ENCODE data around the gene MRPL4. TPM values are rescaled to one million over a fixed set of nuclear protein-coding genes. Genes with fewer than 3 reads are reported as not detected.

The MRPL4 gene
- total and polyA plus RNA-seq, 2 of the 13 experiments (the other 11 are each of a cell fraction or from before 2014, with no cell fraction given), result 40.6 to 42.5 TPM

- TF ChIP-seq, protein P1, sequence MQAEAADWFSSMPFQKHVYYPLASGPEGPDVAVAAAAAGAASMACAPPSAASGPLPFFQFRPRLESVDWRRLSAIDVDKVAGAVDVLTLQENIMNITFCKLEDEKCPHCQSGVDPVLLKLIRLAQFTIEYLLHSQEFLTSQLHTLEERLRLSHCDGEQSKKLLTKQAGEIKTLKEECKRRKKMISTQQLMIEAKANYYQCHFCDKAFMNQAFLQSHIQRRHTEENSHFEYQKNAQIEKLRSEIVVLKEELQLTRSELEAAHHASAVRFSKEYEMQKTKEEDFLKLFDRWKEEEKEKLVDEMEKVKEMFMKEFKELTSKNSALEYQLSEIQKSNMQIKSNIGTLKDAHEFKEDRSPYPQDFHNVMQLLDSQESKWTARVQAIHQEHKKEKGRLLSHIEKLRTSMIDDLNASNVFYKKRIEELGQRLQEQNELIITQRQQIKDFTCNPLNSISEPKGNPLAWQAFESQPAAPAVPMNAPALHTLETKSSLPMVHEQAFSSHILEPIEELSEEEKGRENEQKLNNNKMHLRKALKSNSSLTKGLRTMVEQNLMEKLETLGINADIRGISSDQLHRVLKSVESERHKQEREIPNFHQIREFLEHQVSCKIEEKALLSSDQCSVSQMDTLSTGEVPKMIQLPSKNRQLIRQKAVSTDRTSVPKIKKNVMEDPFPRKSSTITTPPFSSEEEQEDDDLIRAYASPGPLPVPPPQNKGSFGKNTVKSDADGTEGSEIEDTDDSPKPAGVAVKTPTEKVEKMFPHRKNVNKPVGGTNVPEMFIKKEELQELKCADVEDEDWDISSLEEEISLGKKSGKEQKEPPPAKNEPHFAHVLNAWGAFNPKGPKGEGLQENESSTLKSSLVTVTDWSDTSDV (CRISPR knock-in tag; IDR thresholded peaks at IDR 0.05), result no peak
- TF ChIP-seq TCF7 (IDR thresholded peaks at IDR 0.05; ENCODE audit: low read depth), result no peak; the same call in 1 of the 2 replicates
- TF ChIP-seq ZKSCAN8 (CRISPR knock-in tag; IDR thresholded peaks at IDR 0.05; ENCODE audit: borderline replicate concordance), result peak; percentile 43; the same call in 1 of the 2 replicates
- TF ChIP-seq, protein P2, sequence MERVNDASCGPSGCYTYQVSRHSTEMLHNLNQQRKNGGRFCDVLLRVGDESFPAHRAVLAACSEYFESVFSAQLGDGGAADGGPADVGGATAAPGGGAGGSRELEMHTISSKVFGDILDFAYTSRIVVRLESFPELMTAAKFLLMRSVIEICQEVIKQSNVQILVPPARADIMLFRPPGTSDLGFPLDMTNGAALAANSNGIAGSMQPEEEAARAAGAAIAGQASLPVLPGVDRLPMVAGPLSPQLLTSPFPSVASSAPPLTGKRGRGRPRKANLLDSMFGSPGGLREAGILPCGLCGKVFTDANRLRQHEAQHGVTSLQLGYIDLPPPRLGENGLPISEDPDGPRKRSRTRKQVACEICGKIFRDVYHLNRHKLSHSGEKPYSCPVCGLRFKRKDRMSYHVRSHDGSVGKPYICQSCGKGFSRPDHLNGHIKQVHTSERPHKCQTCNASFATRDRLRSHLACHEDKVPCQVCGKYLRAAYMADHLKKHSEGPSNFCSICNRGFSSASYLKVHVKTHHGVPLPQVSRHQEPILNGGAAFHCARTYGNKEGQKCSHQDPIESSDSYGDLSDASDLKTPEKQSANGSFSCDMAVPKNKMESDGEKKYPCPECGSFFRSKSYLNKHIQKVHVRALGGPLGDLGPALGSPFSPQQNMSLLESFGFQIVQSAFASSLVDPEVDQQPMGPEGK (CRISPR knock-in tag; IDR thresholded peaks at IDR 0.05), result peak; percentile 51; the same call in 1 of the 2 replicates
- 0 out of 2 replicates have a peak, but pooled peaks have one; percentile 40 for TF ChIP-seq ZNF333 (CRISPR knock-in tag; IDR thresholded peaks at IDR 0.05; ENCODE audit: borderline replicate concordance)
- no peak for TF ChIP-seq CHD2 (IDR thresholded peaks at IDR 0.05; ENCODE audit: low read depth, low read length)
- TF ChIP-seq ZSCAN25 (CRISPR knock-in tag; IDR thresholded peaks at IDR 0.05), result no peak
- TF ChIP-seq, protein P3, sequence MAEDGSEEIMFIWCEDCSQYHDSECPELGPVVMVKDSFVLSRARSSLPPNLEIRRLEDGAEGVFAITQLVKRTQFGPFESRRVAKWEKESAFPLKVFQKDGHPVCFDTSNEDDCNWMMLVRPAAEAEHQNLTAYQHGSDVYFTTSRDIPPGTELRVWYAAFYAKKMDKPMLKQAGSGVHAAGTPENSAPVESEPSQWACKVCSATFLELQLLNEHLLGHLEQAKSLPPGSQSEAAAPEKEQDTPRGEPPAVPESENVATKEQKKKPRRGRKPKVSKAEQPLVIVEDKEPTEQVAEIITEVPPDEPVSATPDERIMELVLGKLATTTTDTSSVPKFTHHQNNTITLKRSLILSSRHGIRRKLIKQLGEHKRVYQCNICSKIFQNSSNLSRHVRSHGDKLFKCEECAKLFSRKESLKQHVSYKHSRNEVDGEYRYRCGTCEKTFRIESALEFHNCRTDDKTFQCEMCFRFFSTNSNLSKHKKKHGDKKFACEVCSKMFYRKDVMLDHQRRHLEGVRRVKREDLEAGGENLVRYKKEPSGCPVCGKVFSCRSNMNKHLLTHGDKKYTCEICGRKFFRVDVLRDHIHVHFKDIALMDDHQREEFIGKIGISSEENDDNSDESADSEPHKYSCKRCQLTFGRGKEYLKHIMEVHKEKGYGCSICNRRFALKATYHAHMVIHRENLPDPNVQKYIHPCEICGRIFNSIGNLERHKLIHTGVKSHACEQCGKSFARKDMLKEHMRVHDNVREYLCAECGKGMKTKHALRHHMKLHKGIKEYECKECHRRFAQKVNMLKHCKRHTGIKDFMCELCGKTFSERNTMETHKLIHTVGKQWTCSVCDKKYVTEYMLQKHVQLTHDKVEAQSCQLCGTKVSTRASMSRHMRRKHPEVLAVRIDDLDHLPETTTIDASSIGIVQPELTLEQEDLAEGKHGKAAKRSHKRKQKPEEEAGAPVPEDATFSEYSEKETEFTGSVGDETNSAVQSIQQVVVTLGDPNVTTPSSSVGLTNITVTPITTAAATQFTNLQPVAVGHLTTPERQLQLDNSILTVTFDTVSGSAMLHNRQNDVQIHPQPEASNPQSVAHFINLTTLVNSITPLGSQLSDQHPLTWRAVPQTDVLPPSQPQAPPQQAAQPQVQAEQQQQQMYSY (CRISPR knock-in tag; IDR thresholded peaks at IDR 0.05), result no peak
- TF ChIP-seq BRF2 (CRISPR knock-in tag; IDR thresholded peaks at IDR 0.05), result no peak
- no peak for TF ChIP-seq RARG (CRISPR knock-in tag; IDR thresholded peaks at IDR 0.05; ENCODE audit: low read depth)
- TF ChIP-seq BORCS8-MEF2B (CRISPR knock-in tag; IDR thresholded peaks at IDR 0.05), result no peak
- TF ChIP-seq ZNF703 (CRISPR knock-in tag; IDR thresholded peaks at IDR 0.05; ENCODE audit: borderline replicate concordance), result 0 out of 2 replicates have a peak, but pooled peaks have one; percentile 53
- TF ChIP-seq NKX3-1 (CRISPR knock-in tag; IDR thresholded peaks at IDR 0.05), result peak; percentile 86
Observed at GRCh38 chr19:10238172-10238783, 13.7 kb upstream of the MRPL4 start (continued).

All from HepG2 (cell line).